ENCODE measurements around the gene CSNK1G1. TPM values are rescaled to one million over a fixed set of nuclear protein-coding genes. Genes with fewer than 3 reads are reported as not detected.

Gene CSNK1G1
- total RNA-seq, 1 donor = 34.0 TPM

DNA sequence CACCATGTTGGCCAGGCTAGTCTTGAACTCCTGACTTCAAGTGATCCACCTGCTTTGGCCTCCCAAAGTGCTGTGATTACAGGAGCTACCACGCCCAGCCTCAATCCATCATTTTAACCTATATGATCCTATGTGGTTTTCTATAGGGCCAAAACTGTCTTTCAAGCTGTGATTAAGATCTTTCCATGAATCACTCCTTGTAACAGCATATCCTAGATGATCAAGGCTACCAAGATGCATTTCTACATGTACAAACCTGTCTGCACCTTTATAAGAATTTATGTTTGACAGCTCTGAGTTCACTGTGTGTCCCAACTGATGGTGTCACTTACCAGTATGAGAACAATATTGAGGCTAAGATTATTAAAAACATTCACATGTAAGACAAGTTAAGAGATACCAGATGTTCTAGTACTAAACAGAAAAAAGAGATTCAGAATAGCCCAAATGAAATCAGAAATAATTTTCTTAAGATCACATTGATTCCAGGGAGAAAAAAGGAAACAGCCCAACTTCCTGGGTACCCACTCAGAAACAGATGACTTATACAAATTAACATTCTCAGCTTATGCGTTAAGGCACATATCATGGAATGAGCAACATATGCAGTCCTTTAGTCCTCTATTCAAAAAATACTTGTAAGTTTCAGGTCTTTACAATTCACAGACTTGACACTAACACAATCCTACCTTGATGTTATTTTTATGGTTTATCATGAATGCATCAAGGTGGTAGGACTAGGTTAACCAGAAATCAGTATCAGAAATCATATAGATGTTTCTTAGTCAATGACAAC, 168.4 kb downstream of the CSNK1G1 start:
- Histone ChIP-seq H3K4me2 (ENCODE audit: insufficient read depth, low read length) (no peak overlapping the region), H3K36me3 (ENCODE audit: insufficient read depth, low read length) (peaks cover 15% of the 10 kb centered on the region), H3K9me3 (ENCODE audit: low read depth, low read length) (no peaks in the 10 kb centered on the region), H3K4me1 (ENCODE audit: insufficient read depth, low read length) (no peaks in the 10 kb centered on the region), H2AFZ (ENCODE audit: low read length) (no peak overlapping the region), H3K79me2 (ENCODE audit: insufficient read depth, low read length) (no peaks in the 10 kb centered on the region), H3K27me3 (ENCODE audit: insufficient read depth, low read length) (no peaks in the 10 kb centered on the region), H3K27ac (ENCODE audit: low read depth, low read length) (no peak overlapping the region), H4K20me1 (ENCODE audit: insufficient read depth, low read length) (no peaks in the 10 kb centered on the region), H3K4me3 (ENCODE audit: insufficient read depth, low read length) (no peak overlapping the region)
- DNase-seq (ENCODE audit: insufficient read length, low spot score, missing footprints) = peak; percentile 8
- TF ChIP-seq, protein P1, sequence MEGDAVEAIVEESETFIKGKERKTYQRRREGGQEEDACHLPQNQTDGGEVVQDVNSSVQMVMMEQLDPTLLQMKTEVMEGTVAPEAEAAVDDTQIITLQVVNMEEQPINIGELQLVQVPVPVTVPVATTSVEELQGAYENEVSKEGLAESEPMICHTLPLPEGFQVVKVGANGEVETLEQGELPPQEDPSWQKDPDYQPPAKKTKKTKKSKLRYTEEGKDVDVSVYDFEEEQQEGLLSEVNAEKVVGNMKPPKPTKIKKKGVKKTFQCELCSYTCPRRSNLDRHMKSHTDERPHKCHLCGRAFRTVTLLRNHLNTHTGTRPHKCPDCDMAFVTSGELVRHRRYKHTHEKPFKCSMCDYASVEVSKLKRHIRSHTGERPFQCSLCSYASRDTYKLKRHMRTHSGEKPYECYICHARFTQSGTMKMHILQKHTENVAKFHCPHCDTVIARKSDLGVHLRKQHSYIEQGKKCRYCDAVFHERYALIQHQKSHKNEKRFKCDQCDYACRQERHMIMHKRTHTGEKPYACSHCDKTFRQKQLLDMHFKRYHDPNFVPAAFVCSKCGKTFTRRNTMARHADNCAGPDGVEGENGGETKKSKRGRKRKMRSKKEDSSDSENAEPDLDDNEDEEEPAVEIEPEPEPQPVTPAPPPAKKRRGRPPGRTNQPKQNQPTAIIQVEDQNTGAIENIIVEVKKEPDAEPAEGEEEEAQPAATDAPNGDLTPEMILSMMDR (IDR thresholded peaks at IDR 0.05; ENCODE audit: extremely low read depth, low read depth, low read length) = no peak

DNA sequence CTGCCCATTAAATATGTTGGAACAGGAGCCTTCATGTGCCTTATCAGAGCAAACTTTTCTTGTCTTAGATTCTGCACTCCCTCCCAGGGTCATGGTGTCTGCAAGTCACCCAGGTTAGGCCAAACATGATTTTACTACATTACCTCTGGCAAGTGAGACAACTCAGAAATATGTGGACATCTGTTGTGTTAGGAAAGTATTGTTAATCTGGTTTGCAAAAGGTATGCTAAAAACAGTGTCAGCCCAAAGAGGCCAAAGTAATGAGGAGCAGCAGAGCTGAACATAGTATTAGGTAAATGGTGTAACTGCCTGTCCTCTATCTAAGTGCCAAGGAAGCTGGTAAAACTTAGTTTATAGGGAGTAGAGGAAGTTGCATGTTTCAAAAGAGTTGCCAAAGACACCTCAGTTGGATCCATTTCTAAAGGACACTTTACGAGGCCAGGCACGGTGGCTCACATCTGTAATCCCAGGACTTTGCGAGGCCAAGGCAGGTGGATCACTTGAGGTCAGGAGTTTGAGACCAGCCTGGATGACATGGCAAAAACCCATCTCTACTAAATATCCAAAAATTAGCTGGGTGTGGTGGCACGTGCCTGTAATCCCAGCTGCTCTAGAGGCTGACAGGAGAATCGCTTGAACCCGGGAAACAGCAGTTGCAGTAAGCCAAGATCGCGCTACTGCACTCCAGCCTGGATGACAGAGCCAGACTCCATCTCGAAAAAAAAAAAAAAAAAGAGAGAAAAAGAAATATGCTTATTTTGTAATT, 170.6 kb downstream of the CSNK1G1 start:
- peaks cover 19% of the 10 kb centered on the region for H3K36me3 ChIP-seq (ENCODE audit: insufficient read depth, low read length)
- H4K20me1 ChIP-seq (ENCODE audit: insufficient read depth, low read length) = no peaks in the 10 kb centered on the region
- no peaks in the 10 kb centered on the region for H3K9me3 ChIP-seq (ENCODE audit: low read depth, low read length)
- H3K79me2 ChIP-seq (ENCODE audit: insufficient read depth, low read length) = no peaks in the 10 kb centered on the region
- TF ChIP-seq, protein P1 (IDR thresholded peaks at IDR 0.05; ENCODE audit: extremely low read depth, low read depth, low read length) = no peak
- no peak overlapping the region for H2AFZ ChIP-seq (ENCODE audit: low read length)
- no peak for DNase-seq (ENCODE audit: insufficient read length, low spot score, missing footprints)
- H3K4me1 ChIP-seq (ENCODE audit: insufficient read depth, low read length) = no peaks in the 10 kb centered on the region
- no peak overlapping the region for H3K27ac ChIP-seq (ENCODE audit: low read depth, low read length)
- no peaks in the 10 kb centered on the region for H3K27me3 ChIP-seq (ENCODE audit: insufficient read depth, low read length)
- no peak overlapping the region for H3K4me2 ChIP-seq (ENCODE audit: insufficient read depth, low read length)
- no peak overlapping the region for H3K4me3 ChIP-seq (ENCODE audit: insufficient read depth, low read length)

DNA sequence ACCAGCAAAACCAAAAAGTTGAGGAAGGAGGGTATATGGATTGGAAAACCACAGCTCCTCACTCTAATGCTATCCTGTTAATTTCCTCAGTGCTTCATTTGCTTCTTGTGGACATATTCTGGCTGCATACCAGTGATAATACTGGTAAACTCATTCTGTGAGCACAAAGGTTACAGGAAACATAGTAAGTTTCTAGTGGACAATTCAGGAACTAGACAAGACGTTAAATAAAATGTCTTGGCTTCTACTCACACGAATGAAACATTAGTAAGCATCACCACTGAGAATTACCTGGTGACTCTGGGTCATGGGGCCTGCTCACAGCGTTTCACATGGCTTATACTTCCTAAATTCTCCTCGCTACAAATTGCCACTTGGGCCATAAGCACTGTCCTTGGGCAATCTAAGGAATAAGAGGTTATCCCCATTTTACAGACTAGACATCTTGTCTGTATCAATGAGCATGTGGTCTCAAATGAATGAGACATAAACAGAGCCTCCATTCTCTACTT, 173.1 kb downstream of the CSNK1G1 start:
- no peaks in the 10 kb centered on the region for H3K27me3 ChIP-seq (ENCODE audit: insufficient read depth, low read length)

More for the DNA sequence above, 173.1 kb downstream of the CSNK1G1 start:
- DNase-seq (ENCODE audit: insufficient read length, low spot score, missing footprints) = no peak
- Histone ChIP-seq H3K9me3 (ENCODE audit: low read depth, low read length) (no peaks in the 10 kb centered on the region), H4K20me1 (ENCODE audit: insufficient read depth, low read length) (no peaks in the 10 kb centered on the region), H3K4me3 (ENCODE audit: insufficient read depth, low read length) (no peak overlapping the region), H2AFZ (ENCODE audit: low read length) (no peak overlapping the region), H3K27ac (ENCODE audit: low read depth, low read length) (no peak overlapping the region), H3K4me1 (ENCODE audit: insufficient read depth, low read length) (no peaks in the 10 kb centered on the region), H3K79me2 (ENCODE audit: insufficient read depth, low read length) (no peaks in the 10 kb centered on the region), H3K4me2 (ENCODE audit: insufficient read depth, low read length) (no peak overlapping the region), H3K36me3 (ENCODE audit: insufficient read depth, low read length) (peaks cover 27% of the 10 kb centered on the region)
- TF ChIP-seq, protein P1 (IDR thresholded peaks at IDR 0.05; ENCODE audit: extremely low read depth, low read depth, low read length) = no peak

Measured in osteoblast (primary cell).